GM19397 (cell line): Measurements from ENCODE around the gene DCDC2C.
"Not testable (repeated sequence)": the region's sequence is repeated elsewhere in the genome, so short reads cannot be mapped to it uniquely, and the experiment has no call there.

ENCODE experiments used
- ATAC-seq: cut with Tn5 transposase; IDR thresholded peaks from one replicate; pipeline ENCODE4 v1.9.1; 2021; ENCODE audit warnings: mild to moderate bottlenecking, moderate library complexity; ENCODE audit not compliant: unreplicated experiment

Gene DCDC2C

GRCh38 chr2:3814706-3815245 is 111.4 kb downstream of the DCDC2C start:
- ATAC-seq = no peak

- not testable (repeated sequence) for ATAC-seq
These were observed 113.8 kb downstream of the DCDC2C start for GRCh38 chr2:3817144-3817543.

- ATAC-seq = no peak
These were observed 120.4 kb downstream of the DCDC2C start for GRCh38 chr2:3823748-3824147.

- ATAC-seq = no peak
These were observed 124.5 kb downstream of the DCDC2C start for GRCh38 chr2:3827673-3828575.

GRCh38 chr2:3830796-3831195 is 127.4 kb downstream of the DCDC2C start:
- no peak for ATAC-seq

- ATAC-seq = no peak
These were observed 133.7 kb downstream of the DCDC2C start for GRCh38 chr2:3837086-3837485.

- no peak for ATAC-seq
These were observed 135.0 kb downstream of the DCDC2C start for GRCh38 chr2:3838348-3838747.

GRCh38 chr2:3839476-3839875 is 136.1 kb downstream of the DCDC2C start:
- ATAC-seq = no peak

GRCh38 chr2:3840611-3841155 is 137.3 kb downstream of the DCDC2C start:
- no peak for ATAC-seq

- no peak for ATAC-seq
These were observed 144.2 kb downstream of the DCDC2C start for GRCh38 chr2:3847397-3848052.

- no peak for ATAC-seq
These were observed 145.4 kb downstream of the DCDC2C start for GRCh38 chr2:3848776-3849175.

GRCh38 chr2:3849213-3849612 is 145.8 kb downstream of the DCDC2C start:
- ATAC-seq = no peak

- ATAC-seq = no peak
These were observed 154.2 kb downstream of the DCDC2C start for GRCh38 chr2:3857576-3857975.

- no peak for ATAC-seq
These were observed 161.8 kb downstream of the DCDC2C start for GRCh38 chr2:3864943-3865865.

GRCh38 chr2:3867469-3867868 is 164.1 kb downstream of the DCDC2C start:
- no peak for ATAC-seq

GRCh38 chr2:3868012-3868805 is 164.8 kb downstream of the DCDC2C start:
- no peak for ATAC-seq

GRCh38 chr2:3870222-3870621 is 166.8 kb downstream of the DCDC2C start:
- ATAC-seq = no peak

GRCh38 chr2:3871002-3871401 is 167.6 kb downstream of the DCDC2C start:
- no peak for ATAC-seq

GRCh38 chr2:3872451-3872850 is 169.1 kb downstream of the DCDC2C start:
- no peak for ATAC-seq

GRCh38 chr2:3873899-3874298 is 170.5 kb downstream of the DCDC2C start:
- ATAC-seq = no peak
